ENCODE measurements around the gene MCUR1. TPM values are rescaled to one million over a fixed set of nuclear protein-coding genes. Genes with fewer than 3 reads are reported as not detected.
"Not testable (repeated sequence)": the region's sequence is repeated elsewhere in the genome, so short reads cannot be mapped to it uniquely, and the experiment has no call there.

MCUR1 gene
- total RNA-seq, 1 experiment from 2014 or later, result 28.6 TPM

DNA sequence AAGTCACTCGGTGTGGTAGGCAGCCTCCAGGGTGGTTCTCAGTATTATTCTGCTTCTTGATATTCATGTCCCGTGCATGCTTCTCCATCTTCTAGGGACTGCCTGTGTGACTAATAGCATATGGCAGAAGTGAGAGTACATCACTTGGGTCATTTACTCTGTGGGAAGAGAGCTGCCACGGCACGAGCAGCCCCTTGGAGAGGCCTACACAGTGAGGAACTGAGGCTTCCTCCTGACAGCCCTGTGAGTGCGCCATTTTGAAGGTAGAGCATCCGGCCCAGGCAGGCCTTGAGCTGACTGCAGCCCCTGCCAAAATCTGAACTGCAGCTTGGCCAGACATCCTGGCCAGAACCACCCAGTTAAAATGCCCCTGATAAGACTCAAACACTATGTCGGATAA is 17.3 kb upstream of the MCUR1 start:
- no peaks in the 10 kb centered on the region for H3K9me3 ChIP-seq (ENCODE audit: low read length)
- ChIA-PET CTCF (no interaction called here), POLR2A (ENCODE audit: unreplicated experiment) (no interaction called here)
- H3K9me2 ChIP-seq (replicated peaks; ENCODE audit: low read length), result no peaks in the 10 kb centered on the region
- ATAC-seq (no peak), DNase-seq (no peak)
- H3K27ac ChIP-seq (ENCODE audit: low read length), result no peak overlapping the region
- no peak overlapping the region for H2AFZ ChIP-seq (ENCODE audit: low read length)
- no peak overlapping the region for H3K4me2 ChIP-seq (ENCODE audit: low read length)
- H3K36me3 ChIP-seq (ENCODE audit: low read depth, low read length), result no peaks in the 10 kb centered on the region
- TF ChIP-seq, protein P1, sequence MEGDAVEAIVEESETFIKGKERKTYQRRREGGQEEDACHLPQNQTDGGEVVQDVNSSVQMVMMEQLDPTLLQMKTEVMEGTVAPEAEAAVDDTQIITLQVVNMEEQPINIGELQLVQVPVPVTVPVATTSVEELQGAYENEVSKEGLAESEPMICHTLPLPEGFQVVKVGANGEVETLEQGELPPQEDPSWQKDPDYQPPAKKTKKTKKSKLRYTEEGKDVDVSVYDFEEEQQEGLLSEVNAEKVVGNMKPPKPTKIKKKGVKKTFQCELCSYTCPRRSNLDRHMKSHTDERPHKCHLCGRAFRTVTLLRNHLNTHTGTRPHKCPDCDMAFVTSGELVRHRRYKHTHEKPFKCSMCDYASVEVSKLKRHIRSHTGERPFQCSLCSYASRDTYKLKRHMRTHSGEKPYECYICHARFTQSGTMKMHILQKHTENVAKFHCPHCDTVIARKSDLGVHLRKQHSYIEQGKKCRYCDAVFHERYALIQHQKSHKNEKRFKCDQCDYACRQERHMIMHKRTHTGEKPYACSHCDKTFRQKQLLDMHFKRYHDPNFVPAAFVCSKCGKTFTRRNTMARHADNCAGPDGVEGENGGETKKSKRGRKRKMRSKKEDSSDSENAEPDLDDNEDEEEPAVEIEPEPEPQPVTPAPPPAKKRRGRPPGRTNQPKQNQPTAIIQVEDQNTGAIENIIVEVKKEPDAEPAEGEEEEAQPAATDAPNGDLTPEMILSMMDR (conservative IDR thresholded peaks at IDR 0.05; ENCODE audit: low read depth, low read length), result no peak
- TF ChIP-seq EZH2 (IDR thresholded peaks at IDR 0.05; ENCODE audit: low read length, unreplicated experiment) (no peak), EZH2phosphoT487 (IDR thresholded peaks at IDR 0.05; ENCODE audit: borderline replicate concordance, low read length) (no peak)
- H3K27me3 ChIP-seq (ENCODE audit: low read length), result no peaks in the 10 kb centered on the region
- intact Hi-C loops (cut with micrococcal nuclease), result no loop called here
- no peaks in the 10 kb centered on the region for H3F3A ChIP-seq (ENCODE audit: low read length, unreplicated experiment)
- H3K4me1 ChIP-seq (ENCODE audit: insufficient read depth, low read length), result no peaks in the 10 kb centered on the region
- BruUV-seq (replicated peaks), result no TSS peak
- no peaks in the 10 kb centered on the region for H4K20me1 ChIP-seq (ENCODE audit: low read length)
- H3K9ac ChIP-seq (ENCODE audit: low read length), result no peak overlapping the region
- H3K4me3 ChIP-seq (ENCODE audit: low read length), result no peak overlapping the region
- H3K79me2 ChIP-seq (ENCODE audit: low read length), result no peaks in the 10 kb centered on the region

DNA sequence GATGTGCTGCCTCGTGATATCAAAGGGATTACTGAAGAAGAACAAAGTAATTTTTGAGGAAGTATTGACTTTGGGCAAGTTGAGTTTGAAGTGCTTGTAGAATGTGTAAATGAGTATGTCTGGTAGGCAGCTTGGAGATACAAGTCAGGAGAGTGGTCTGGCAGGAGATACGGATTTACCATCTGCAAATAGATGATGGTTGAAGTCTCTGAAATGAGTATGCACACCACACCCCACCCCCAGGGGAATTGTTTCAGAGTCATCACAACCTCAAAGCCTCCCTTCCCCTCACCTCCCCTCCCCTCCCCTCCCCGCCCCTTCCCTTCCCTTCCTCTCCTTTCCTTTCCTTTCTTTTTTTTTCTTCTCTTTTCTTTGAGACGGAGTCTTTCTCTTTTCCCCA is 16.4 kb upstream of the MCUR1 start:
- Histone ChIP-seq H3K27me3 (ENCODE audit: low read length) (no peaks in the 10 kb centered on the region), H3K4me1 (ENCODE audit: insufficient read depth, low read length) (no peaks in the 10 kb centered on the region), H3F3A (ENCODE audit: low read length, unreplicated experiment) (no peaks in the 10 kb centered on the region), H3K9me2 (replicated peaks; ENCODE audit: low read length) (no peaks in the 10 kb centered on the region), H3K79me2 (ENCODE audit: low read length) (no peaks in the 10 kb centered on the region), H3K36me3 (ENCODE audit: low read depth, low read length) (no peaks in the 10 kb centered on the region), H3K9me3 (ENCODE audit: low read length) (no peaks in the 10 kb centered on the region), H2AFZ (ENCODE audit: low read length) (no peak overlapping the region), H3K4me3 (ENCODE audit: low read length) (no peak overlapping the region), H3K9ac (ENCODE audit: low read length) (no peak overlapping the region), H3K27ac (ENCODE audit: low read length) (no peak overlapping the region), H4K20me1 (ENCODE audit: low read length) (no peaks in the 10 kb centered on the region), H3K4me2 (ENCODE audit: low read length) (no peak overlapping the region)
- CTCF ChIA-PET, result no interaction called here
- no peak for DNase-seq
- ATAC-seq, result no peak
- BruUV-seq (replicated peaks), result no TSS peak
- intact Hi-C loops (cut with micrococcal nuclease), result no loop called here
- POLR2A ChIA-PET (ENCODE audit: unreplicated experiment), result no interaction called here
- TF ChIP-seq, protein P1 (conservative IDR thresholded peaks at IDR 0.05; ENCODE audit: low read depth, low read length), result no peak
- TF ChIP-seq EZH2phosphoT487 (IDR thresholded peaks at IDR 0.05; ENCODE audit: borderline replicate concordance, low read length) (no peak), EZH2 (IDR thresholded peaks at IDR 0.05; ENCODE audit: low read length, unreplicated experiment) (no peak)

DNA sequence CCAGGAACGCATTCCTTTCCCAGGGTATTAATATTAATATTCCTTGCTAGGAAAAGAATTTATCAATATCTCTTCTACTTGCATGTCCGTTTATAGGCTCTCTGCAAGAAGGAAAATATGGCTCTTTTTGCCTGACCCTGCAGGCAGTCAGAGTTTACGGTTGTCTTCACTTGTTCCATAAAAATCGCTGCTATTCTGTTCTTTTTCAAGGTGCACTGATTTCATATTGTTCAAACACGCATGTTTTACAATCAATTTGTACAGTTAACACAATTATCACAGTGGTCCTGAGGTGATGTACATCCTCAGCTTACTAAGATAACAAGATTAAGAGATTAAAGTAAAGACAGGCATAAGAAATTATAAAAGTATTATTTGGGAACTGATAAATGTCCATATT is 15.1 kb upstream of the MCUR1 start:
- H3K9ac ChIP-seq (ENCODE audit: low read length); H3K36me3 ChIP-seq (ENCODE audit: low read depth, low read length); H3K79me2 ChIP-seq (ENCODE audit: low read length); H3K9me2 ChIP-seq (replicated peaks; ENCODE audit: low read length); H3K4me2 ChIP-seq (ENCODE audit: low read length); CTCF ChIA-PET; POLR2A ChIA-PET (ENCODE audit: unreplicated experiment); H4K20me1 ChIP-seq (ENCODE audit: low read length); ATAC-seq; H3K4me1 ChIP-seq (ENCODE audit: insufficient read depth, low read length); DNase-seq; H3K9me3 ChIP-seq (ENCODE audit: low read length); H2AFZ ChIP-seq (ENCODE audit: low read length); intact Hi-C loops (cut with micrococcal nuclease); H3K4me3 ChIP-seq (ENCODE audit: low read length); H3K27ac ChIP-seq (ENCODE audit: low read length); H3K27me3 ChIP-seq (ENCODE audit: low read length); BruUV-seq (replicated peaks); H3F3A ChIP-seq (ENCODE audit: low read length, unreplicated experiment): not testable (repeated sequence)

DNA sequence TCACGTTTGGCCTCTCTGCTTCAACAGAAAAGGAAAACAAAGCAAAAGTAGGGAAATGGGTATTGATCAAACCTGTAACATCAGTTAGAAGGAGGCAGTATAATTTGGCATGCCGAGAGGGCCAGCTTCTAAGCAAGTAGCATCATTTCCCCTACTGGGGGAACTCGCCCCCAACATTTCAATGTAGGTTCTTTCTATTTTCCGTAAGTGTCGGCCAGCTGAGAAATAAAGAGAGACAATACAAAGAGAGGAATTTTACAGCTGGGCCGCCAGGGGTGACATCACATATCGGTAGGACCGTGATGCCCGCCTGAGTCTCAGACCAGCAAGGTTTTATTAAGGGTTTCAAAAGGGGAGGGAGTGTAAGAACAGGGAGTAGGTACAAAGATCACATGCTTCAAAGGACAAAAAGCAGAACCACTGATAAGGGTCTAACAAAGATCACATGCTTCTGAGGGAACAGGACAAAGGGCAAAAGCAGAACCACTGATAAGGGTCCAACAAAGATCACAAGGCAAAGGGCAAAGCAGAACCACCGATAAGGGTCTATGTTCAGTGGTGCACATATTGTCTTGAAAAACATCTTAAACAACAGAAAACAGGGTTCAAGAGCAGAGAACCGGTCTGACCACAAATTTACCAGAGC is 14.4 kb upstream of the MCUR1 start:
- H3K79me2 ChIP-seq (ENCODE audit: low read length); H3K9me3 ChIP-seq (ENCODE audit: low read length); BruUV-seq (replicated peaks); intact Hi-C loops (cut with micrococcal nuclease); H3K27ac ChIP-seq (ENCODE audit: low read length); H3K4me1 ChIP-seq (ENCODE audit: insufficient read depth, low read length); ATAC-seq; H4K20me1 ChIP-seq (ENCODE audit: low read length); H3K4me3 ChIP-seq (ENCODE audit: low read length); H3K36me3 ChIP-seq (ENCODE audit: low read depth, low read length); H3F3A ChIP-seq (ENCODE audit: low read length, unreplicated experiment); DNase-seq; H3K9ac ChIP-seq (ENCODE audit: low read length); H3K9me2 ChIP-seq (replicated peaks; ENCODE audit: low read length); H2AFZ ChIP-seq (ENCODE audit: low read length); CTCF ChIA-PET; H3K4me2 ChIP-seq (ENCODE audit: low read length); H3K27me3 ChIP-seq (ENCODE audit: low read length); POLR2A ChIA-PET (ENCODE audit: unreplicated experiment): not testable (repeated sequence)

Measured in PC-3 (cell line).